Small intestine (tissue), 7 donors: Measurements from ENCODE around the gene RBM15B. TPM values are rescaled to one million over a fixed set of nuclear protein-coding genes. Genes with fewer than 3 reads are reported as not detected.
"Not testable (repeated sequence)": the region's sequence is repeated elsewhere in the genome, so short reads cannot be mapped to it uniquely, and the experiment has no call there.

Experiments used
- DNase-seq, 2 donors: peaks; one replicate each; pipeline versions ENCODE4 v3.0.0 to v3.0.0-alpha.2; 2013
- FAIRE-seq: peaks from 2 replicates; lab custom pipeline; 2012; peaks lifted over from hg19 to GRCh38; lab: Jason Lieb, UNC
- H3K27ac ChIP-seq, 3 donors: one replicate each; pipeline ENCODE4 v1.5.1; 2013; ENCODE audit warnings: low read length in 2 of 3, mild to moderate bottlenecking in 2 of 3, control low read depth in 1 of 3, inconsistent platforms in 1 of 3, low read depth in 1 of 3, moderate library complexity in 1 of 3
- H3K27me3 ChIP-seq, 3 donors: one replicate each; pipeline ENCODE4 v1.6.1; 2013; ENCODE audit warnings: low read length in 3 of 3, inconsistent platforms in 1 of 3; ENCODE audit not compliant: control insufficient read depth in 3 of 3, insufficient read depth in 3 of 3
- H3K36me3 ChIP-seq, 3 donors: one replicate each; pipeline ENCODE4 v1.6.1; 2013; ENCODE audit warnings: low read length in 3 of 3, inconsistent platforms in 1 of 3, low read depth in 1 of 3, mild to moderate bottlenecking in 1 of 3, moderate library complexity in 1 of 3; ENCODE audit not compliant: control insufficient read depth in 3 of 3, insufficient read depth in 2 of 3
- H3K4me1 ChIP-seq, 3 donors: one replicate each; pipeline ENCODE4 v1.6.1; 2013; ENCODE audit warnings: low read length in 2 of 3, inconsistent platforms in 1 of 3, low read depth in 1 of 3, mild to moderate bottlenecking in 1 of 3, moderate library complexity in 1 of 3; ENCODE audit not compliant: control insufficient read depth in 3 of 3, insufficient read depth in 2 of 3
- H3K4me3 ChIP-seq, 3 donors: one replicate each; pipeline ENCODE4 v1.5.1; 2013; ENCODE audit warnings: low read length in 3 of 3, control low read depth in 1 of 3, inconsistent platforms in 1 of 3, low read depth in 1 of 3, mild to moderate bottlenecking in 1 of 3, moderate library complexity in 1 of 3
- H3K9me3 ChIP-seq, 2 donors: one replicate each; pipeline ENCODE4 v1.6.1; 2013; ENCODE audit warnings: low read depth in 1 of 2, low read length in 1 of 2; ENCODE audit not compliant: control insufficient read depth in 2 of 2, insufficient read depth in 1 of 2
- WGBS, 3 donors: extraction: QIAGEN DNeasy Blood & Tissue Kit; methylation state at CpG; one replicate each; pipeline ENCODE4 v1.1.7; 2013; 5-methylcytosine and 5-hydroxymethylcytosine counted together
- polyA plus RNA-seq, 4 donors: library from polyadenylated mRNA; stranded (reverse) in 3 of 4; unstranded in 1 of 4; fragments of 200-250 nt in 3 of 4; fragments of 120-200 nt in 1 of 4; gene quantifications; one replicate each; pipeline versions ENCODE4 v1.2.1 to v1.2.3, GENCODE V29; 2013
- donor health status: healthy with polysubstance abuse.
- donor health status: control.
- donor health status: control.
- donor health status: Bipolar disorder and iron deficiency.
- donor health status: healthy.

Gene RBM15B
- polyA plus RNA-seq, 4 donors, result 8.9 to 23.3 (median 14.0) TPM

DNA sequence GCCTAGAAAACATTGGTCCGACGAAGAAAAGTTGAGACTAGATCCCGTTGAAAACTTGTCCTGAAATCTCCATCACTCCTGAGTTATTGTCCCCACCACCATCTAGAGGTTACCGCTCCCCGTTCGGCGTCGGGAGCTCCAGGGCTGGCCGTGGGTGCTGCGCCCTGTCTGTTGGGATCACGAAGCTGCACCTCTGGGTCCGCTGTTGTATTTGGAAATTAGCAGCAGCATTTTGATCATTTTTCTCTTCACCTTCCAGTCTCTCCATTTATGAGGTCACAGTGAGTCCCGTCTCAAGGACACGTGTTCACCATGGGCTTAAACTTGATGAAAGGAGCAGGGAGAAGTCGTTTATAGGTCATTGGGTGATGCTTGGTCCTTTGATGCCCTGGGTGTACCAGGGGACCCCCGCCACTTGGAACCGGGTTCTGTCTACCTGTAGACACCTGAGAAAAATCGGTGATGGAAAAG is 5.4 kb upstream of the RBM15B start:
- Histone ChIP-seq H3K4me1 (peaks cover 0 to 43% (median 2%) of the 10 kb centered on the region in 3 donors), H3K27ac (peak overlapping the region; percentile 27 to 81 (median 59)), H3K27me3 (no peaks in the 10 kb centered on the region), H3K9me3 (no peaks in the 10 kb centered on the region), H3K4me3 (peak overlapping the region; percentile 80 to 85 (median 85)), H3K36me3 (peaks cover 0 to 40% (median 8%) of the 10 kb centered on the region in 3 donors)
- no peak for FAIRE-seq
- no peak for DNase-seq
- WGBS, 3 donors, result 1 to 3% (median 2%) methylated on average over 18 of the region's 18 CpGs

DNA sequence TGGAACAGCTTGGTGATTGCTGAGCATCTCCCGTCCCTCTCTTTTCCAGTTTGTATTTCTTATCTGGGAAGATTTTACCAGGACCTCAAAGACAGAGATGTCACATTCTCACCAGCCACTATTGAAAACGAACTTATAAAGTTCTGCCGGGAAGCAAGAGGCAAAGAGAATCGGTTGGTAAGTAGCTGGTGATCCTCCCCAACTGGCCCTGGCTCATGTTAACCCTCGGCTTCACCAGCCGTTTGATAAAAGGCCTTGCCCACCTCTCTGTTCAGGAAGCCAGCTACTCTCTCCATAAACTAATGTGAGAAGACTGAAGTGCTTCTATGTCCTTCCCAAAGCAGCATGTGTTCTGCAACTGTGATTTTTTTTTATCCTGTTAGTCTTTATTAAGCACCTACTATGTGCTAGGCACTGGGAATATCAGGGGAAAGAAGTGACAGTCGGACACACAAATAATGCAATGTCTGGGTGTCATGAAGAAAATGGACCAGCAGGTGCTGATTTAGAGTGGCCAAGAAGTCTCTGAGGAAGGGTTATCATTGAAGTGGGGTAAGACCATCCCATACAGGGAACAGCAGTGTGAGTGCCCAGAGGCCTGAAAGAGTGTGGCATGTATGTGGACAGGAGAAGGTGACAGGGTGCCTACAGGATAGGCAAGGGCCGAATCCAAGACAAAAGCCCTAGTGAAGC is 4.8 kb upstream of the RBM15B start:
- Histone ChIP-seq H3K4me1 (peaks cover 0 to 46% (median 2%) of the 10 kb centered on the region in 3 donors), H3K27me3 (no peaks in the 10 kb centered on the region), H3K27ac (peak overlapping the region in 2 of 3 donors; percentile 21 to 81), H3K9me3 (no peaks in the 10 kb centered on the region), H3K36me3 (peaks cover 0 to 41% (median 8%) of the 10 kb centered on the region in 3 donors), H3K4me3 (peak overlapping the region; percentile 80 to 85 (median 85))
- FAIRE-seq (no peak), DNase-seq (no peak)
- 19 to 28% (median 23%) methylated on average over 8 of the region's 8 CpGs for WGBS, 3 donors

DNA sequence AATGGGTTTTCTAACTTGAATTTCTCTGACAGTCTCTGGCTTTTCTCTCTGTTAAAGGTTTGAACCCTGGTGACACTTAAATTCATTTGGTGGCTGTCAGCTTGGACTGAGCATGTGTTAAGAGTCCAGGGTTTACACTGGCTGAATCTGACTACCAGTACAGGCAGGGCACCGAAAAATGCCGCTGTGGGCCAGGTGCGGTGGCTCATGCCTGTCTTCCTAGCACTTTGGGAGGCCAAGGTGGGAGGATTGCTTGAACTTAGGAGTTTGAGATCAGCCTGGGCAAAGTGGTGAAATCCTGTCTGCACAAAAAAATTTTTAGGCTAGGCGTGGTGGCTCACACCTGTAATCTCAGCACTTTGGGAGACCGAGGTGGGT is 4.2 kb upstream of the RBM15B start:
- Histone ChIP-seq H3K4me3 (peak overlapping the region in 1 of 3 donors; percentile 80), H3K4me1 (peaks cover 0 to 46% (median 2%) of the 10 kb centered on the region in 3 donors), H3K9me3 (no peaks in the 10 kb centered on the region), H3K27me3 (no peaks in the 10 kb centered on the region), H3K27ac (peak overlapping the region in 2 of 3 donors; percentile 21 to 81), H3K36me3 (peaks cover 0 to 41% (median 8%) of the 10 kb centered on the region in 3 donors)
- no peak for FAIRE-seq
- WGBS, 3 donors, result 67 to 81% (median 74%) methylated on average over 5 of the region's 5 CpGs
- DNase-seq, result no peak

DNA sequence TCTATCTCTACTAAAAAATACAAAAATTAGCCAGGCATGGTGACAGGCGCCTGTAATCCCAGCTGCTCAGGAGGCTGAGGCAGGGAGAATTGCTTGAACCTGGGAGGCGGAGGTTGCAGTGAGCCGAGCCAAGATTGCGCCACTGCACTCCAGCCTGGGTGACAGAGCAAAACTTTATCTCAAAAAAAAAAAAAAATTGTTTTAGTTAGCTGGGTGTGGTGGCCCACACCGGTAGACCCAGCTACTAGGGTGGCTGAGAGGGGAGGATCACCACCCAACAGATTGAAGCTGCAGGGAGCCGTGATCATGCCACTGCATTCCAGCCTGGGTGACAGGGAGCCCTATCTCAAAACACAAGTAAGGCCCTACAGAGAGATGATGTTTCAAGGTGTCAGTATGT is 3.8 kb upstream of the RBM15B start:
- peaks cover 0 to 44% (median 8%) of the 10 kb centered on the region in 3 donors for H3K36me3 ChIP-seq
- DNase-seq, FAIRE-seq, H3K4me3 ChIP-seq, H3K9me3 ChIP-seq, H3K27me3 ChIP-seq: not testable (repeated sequence)
- peaks cover 3 to 48% (median 3%) of the 10 kb centered on the region in 3 donors for H3K4me1 ChIP-seq
- H3K27ac ChIP-seq, result peak overlapping the region in 1 of 3 donors; percentile 44
- WGBS, 3 donors, result 45 to 70% (median 64%) methylated on average over 6 of the region's 6 CpGs

DNA sequence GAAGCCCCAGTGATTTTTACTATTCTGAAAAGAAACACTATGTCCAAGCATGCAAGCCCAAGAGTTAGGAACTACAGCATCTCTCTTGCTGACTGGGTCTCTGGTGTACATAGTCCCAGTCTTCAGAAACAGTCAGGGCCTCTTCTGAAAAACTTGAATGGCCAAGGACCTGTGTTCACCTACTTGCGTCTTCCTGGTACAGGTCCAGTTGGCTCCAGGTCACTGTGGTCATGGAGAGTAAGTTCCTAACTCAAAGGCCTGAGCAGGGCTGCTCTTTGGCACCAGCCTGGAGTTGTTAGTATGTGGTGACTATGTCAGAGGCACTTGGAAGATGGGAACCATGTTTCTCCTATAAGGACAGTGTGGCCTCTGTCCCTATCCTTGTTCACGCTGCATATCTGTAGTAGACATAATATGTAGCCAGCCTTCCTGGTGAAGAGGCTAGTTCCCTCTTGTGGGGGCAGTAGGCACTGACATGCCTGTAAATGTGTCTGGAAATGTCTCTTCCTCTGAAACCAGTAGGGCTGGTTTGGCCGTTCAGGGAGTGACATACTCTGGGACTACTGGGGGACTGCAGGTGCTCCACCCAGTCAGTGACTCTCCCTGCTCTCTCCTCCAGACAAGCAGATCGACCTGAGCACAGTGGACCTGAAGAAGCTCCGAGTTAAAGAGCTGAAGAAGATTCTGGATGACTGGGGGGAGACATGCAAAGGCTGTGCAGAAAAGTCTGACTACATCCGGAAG is 2.6 kb upstream of the RBM15B start:
- FAIRE-seq (no peak), DNase-seq (peak; percentile 50 to 83)
- WGBS, 3 donors, result 40 to 63% (median 52%) methylated on average over 6 of the region's 6 CpGs
- H3K4me3 ChIP-seq, result no peak overlapping the region
- H3K27ac ChIP-seq, result peak overlapping the region in 2 of 3 donors; percentile 15 to 44
- peaks cover 0 to 13% of the 10 kb centered on the region in 2 donors for H3K9me3 ChIP-seq
- peaks cover 0 to 56% (median 14%) of the 10 kb centered on the region in 3 donors for H3K36me3 ChIP-seq
- H3K27me3 ChIP-seq, result no peaks in the 10 kb centered on the region
- peaks cover 5 to 53% (median 6%) of the 10 kb centered on the region in 3 donors for H3K4me1 ChIP-seq

DNA sequence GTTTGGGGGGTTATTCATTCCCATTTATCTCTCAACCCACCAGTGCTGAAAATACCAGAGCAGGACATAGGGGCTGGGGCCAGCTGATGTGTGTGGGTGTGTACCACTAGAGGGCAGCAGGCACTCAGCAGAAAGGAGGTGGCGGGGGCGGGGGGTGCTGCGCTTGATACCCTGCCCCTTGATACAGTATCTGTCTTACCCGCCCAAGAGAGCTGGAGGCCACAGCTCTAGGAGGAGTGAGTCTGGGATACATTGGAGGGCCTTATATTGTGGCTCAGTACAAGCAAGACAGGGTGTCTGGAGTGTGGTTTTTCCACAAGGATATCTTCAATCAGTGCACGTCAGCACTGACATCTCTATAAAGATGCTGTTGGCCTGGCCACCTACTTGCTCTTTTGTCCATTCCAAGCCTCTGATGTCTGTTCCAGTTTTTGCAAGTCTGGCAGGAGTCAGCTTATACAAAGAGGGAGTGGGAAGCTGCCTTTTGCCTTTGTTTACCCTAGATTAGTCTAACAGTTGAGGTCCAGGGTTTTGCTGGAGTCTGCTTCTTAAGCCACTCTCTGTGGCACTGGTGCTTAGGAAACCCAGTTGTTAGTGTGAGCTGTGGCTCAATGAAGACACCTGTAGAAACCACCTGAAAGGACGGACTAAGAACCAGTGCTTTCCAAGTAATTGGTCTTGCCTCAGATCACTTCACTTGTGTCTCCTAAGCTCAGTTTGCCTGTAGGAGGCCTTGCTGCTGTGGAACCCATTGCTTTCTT is 1.5 kb upstream of the RBM15B start:
- FAIRE-seq, result no peak

DNA sequence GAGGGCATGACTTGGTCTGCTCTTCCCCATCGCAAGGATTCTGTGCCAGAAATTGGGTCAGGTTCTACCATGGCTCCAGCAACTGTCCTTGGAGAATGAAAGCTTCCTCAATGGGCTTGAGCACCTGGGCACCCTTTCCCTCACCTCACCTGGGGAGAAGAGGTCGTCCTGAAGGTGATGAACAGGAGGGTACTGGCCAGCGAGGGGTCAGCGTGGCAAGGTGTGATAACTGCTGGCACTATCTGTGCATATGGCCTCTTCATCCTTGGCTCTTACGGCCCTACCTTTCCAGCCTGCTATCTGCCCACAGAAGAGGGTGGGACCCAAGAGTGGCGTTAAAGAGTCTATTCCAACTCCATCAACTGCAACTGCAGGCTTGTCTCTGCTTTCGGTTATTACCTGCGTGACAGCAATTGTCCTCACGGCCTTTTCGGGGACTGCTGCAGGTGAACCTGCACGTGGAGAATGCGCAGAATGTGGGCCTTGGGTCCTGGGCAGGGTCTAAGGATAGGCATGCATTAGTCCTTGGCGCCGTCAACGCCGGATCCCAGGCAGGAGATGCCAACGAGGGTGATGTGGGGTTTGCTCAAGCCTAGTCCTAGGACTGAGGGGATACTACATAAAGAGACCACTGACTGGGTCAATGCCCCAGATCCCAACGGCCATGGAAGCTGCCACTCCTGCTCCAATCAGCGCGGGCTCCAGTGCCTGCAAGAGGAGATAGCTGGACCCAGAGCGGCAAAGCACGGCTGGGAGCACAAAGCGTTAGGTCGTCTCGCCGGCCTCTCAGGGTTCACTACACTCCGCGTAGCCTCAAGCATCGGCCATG is 625 bp upstream of the RBM15B start:
- WGBS, 3 donors, result 29 to 38% (median 30%) methylated on average over 29 of the region's 29 CpGs
- FAIRE-seq (no peak), DNase-seq (no peak)
- H3K4me1 ChIP-seq, result peaks cover 5 to 63% (median 6%) of the 10 kb centered on the region in 3 donors
- no peaks in the 10 kb centered on the region for H3K27me3 ChIP-seq
- H3K36me3 ChIP-seq, result peaks cover 2 to 74% (median 15%) of the 10 kb centered on the region in 3 donors
- H3K27ac ChIP-seq, result peak overlapping the region; percentile 12 to 75 (median 52)
- H3K9me3 ChIP-seq, result peaks cover 0 to 17% of the 10 kb centered on the region in 2 donors
- peak overlapping the region in 1 of 3 donors; percentile 41 for H3K4me3 ChIP-seq

More for the DNA sequence above, 1.5 kb upstream of the RBM15B start:
- H3K36me3 ChIP-seq, result peaks cover 2 to 65% (median 15%) of the 10 kb centered on the region in 3 donors
- peaks cover 0 to 17% of the 10 kb centered on the region in 2 donors for H3K9me3 ChIP-seq
- peak overlapping the region in 2 of 3 donors; percentile 32 to 46 for H3K27ac ChIP-seq
- H3K4me1 ChIP-seq, result peaks cover 5 to 58% (median 6%) of the 10 kb centered on the region in 3 donors
- H3K27me3 ChIP-seq, result no peaks in the 10 kb centered on the region
- no peak overlapping the region for H3K4me3 ChIP-seq
- 41 to 57% (median 42%) methylated on average over 6 of the region's 6 CpGs for WGBS, 3 donors
- peak; percentile 51 to 59 for DNase-seq
